Measurements from ENCODE around the gene APCDD1L.

The APCDD1L gene

DNA sequence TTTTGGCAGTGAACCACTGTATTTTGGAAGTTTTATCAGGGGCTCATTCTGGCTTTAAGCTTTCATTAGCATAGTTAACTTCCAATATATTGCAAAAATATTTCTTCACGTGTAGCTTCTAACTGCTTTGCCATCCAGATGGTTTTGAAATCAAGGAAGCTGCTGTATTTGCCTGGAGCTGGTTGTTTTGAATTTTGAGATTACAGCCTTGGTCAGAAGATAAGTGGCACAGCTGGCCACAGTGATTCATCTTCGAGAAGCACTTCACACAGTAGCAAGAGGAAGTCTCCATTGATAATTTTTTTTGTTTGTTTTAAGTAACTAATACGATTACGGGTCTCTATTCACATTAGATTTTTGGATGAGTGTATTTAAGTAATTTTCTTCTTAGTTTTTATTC is 3.8 kb downstream of the APCDD1L start:
- no peak for TF ChIP-seq NFIC (IDR thresholded peaks at IDR 0.05)
- TF ChIP-seq REST (IDR thresholded peaks at IDR 0.05; ENCODE audit: low read depth) = no peak
- no peak for TF ChIP-seq TAF1 (IDR thresholded peaks at IDR 0.05; ENCODE audit: low read depth)
- TF ChIP-seq CREB1 (IDR thresholded peaks at IDR 0.05; ENCODE audit: low read depth) = no peak
- no peak for TF ChIP-seq USF1 (IDR thresholded peaks at IDR 0.05)
- no peak for TF ChIP-seq EP300 (IDR thresholded peaks at IDR 0.05; ENCODE audit: borderline replicate concordance)

GRCh38 chr20:58510921-58511320 is 4.3 kb downstream of the APCDD1L start:
- TF ChIP-seq TCF12 (IDR thresholded peaks at IDR 0.05; ENCODE audit: low read depth) (no peak), MAX (IDR thresholded peaks at IDR 0.05) (no peak), TAF1 (IDR thresholded peaks at IDR 0.05; ENCODE audit: low read depth) (no peak), USF1 (IDR thresholded peaks at IDR 0.05) (no peak), TEAD4 (IDR thresholded peaks at IDR 0.05) (no peak), FOXM1 (IDR thresholded peaks at IDR 0.05; ENCODE audit: borderline replicate concordance, low read depth) (no peak), YY1 (IDR thresholded peaks at IDR 0.05; ENCODE audit: low read depth) (no peak), CEBPB (IDR thresholded peaks at IDR 0.05) (no peak), EGR1 (IDR thresholded peaks at IDR 0.05) (no peak), RAD21 (IDR thresholded peaks at IDR 0.05; ENCODE audit: low read depth) (no peak), EP300 (IDR thresholded peaks at IDR 0.05; ENCODE audit: borderline replicate concordance) (no peak)

GRCh38 chr20:58508762-58509395 is 6.3 kb downstream of the APCDD1L start:
- TF ChIP-seq TEAD4 (IDR thresholded peaks at IDR 0.05) (no peak), USF1 (IDR thresholded peaks at IDR 0.05) (no peak), EP300 (IDR thresholded peaks at IDR 0.05; ENCODE audit: borderline replicate concordance) (no peak)

DNA sequence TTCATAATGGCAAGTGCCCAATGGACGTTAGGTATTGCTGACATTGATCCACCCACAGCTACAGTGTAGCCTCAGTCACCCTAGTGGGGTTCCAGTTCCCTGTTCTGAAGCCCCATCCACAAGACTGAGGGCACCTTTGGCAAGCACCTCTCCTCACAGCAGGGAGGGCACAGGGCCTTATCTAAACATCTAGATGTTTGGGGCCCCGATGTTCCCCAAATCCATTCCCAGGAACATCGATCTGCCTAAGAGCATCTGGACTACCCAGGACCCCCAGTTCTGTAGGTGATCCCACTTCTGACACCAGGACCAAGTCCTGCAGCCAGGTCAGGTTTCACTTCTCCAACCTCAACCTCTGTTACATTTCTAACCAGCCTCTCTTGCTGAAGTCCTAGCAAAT is 10.6 kb downstream of the APCDD1L start:
- TF ChIP-seq NFIC (IDR thresholded peaks at IDR 0.05) (no peak), CREB1 (IDR thresholded peaks at IDR 0.05; ENCODE audit: low read depth) (no peak), RAD21 (IDR thresholded peaks at IDR 0.05; ENCODE audit: low read depth) (no peak), TEAD4 (IDR thresholded peaks at IDR 0.05) (no peak), FOXM1 (IDR thresholded peaks at IDR 0.05; ENCODE audit: borderline replicate concordance, low read depth) (no peak), USF1 (IDR thresholded peaks at IDR 0.05) (no peak), ZBTB7A (IDR thresholded peaks at IDR 0.05; ENCODE audit: low read depth) (no peak), YY1 (IDR thresholded peaks at IDR 0.05; ENCODE audit: low read depth) (no peak), REST (IDR thresholded peaks at IDR 0.05; ENCODE audit: low read depth) (no peak), MAX (IDR thresholded peaks at IDR 0.05) (no peak), EP300 (IDR thresholded peaks at IDR 0.05; ENCODE audit: borderline replicate concordance) (no peak)

- no peak for TF ChIP-seq ZBTB7A (IDR thresholded peaks at IDR 0.05; ENCODE audit: low read depth)
- no peak for TF ChIP-seq TCF12 (IDR thresholded peaks at IDR 0.05; ENCODE audit: low read depth)
- TF ChIP-seq CEBPB (IDR thresholded peaks at IDR 0.05) = no peak
Observed at GRCh38 chr20:58503668-58504067, 11.5 kb downstream of the APCDD1L start.

DNA sequence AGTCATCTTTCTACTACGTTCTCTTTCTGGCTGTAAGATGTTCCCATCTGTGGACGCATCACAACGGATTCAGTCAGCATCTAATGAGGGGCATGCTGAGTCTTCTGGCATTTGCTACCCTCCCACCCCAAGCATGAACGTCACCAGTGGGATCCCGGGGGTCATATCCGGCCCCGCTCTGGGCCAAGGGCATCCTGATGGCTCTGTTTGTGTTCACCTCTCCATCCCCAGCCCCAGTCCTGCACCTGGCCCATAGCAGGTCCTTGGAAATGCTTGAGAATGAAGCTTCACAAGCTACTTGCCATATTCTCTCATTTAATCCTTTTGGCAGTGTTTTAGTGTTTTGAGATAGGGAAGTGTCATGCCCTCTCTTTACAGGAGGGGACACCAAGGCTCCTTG is 14.9 kb downstream of the APCDD1L start:
- TF ChIP-seq ZBTB7A (IDR thresholded peaks at IDR 0.05; ENCODE audit: low read depth) = no peak
- TF ChIP-seq MAX (IDR thresholded peaks at IDR 0.05) = no peak
- no peak for TF ChIP-seq TCF12 (IDR thresholded peaks at IDR 0.05; ENCODE audit: low read depth)

All from Ishikawa (cell line).